Measurements from ENCODE around the gene VPS39. TPM values are rescaled to one million over a fixed set of nuclear protein-coding genes. Genes with fewer than 3 reads are reported as not detected.

Gene VPS39
- total RNA-seq, 4 donors from 2014 or later = 59.1 to 101 (median 73.1) TPM

DNA sequence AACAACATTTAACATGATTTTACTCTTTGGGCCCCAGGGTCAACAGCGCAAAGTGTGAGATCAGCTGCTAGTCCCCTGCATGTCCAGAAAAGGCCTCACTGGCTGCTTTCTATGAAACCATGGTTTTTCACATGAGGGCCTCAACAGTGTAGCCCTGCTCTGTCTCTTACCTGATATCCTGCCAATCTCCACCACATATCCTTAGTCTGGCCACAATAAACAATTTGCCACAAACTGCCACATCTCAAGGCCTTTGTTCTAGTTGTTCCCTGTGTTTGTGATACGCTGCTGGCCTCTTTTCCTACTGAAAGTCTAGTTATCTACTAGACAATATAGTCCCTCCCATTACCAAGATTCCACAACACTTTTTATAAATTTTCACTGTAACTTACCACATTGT lies 17.7 kb downstream of the VPS39 start:
- no peak for DNase-seq
- H3K4me1 ChIP-seq = no peaks in the 10 kb centered on the region
- no peaks in the 10 kb centered on the region for H3K9me3 ChIP-seq
- H3K4me3 ChIP-seq = no peak overlapping the region
- intact Hi-C loops (cut with DNase I; ENCODE audit: low total_unique reads) = no loop called here
- TF ChIP-seq, protein P1, sequence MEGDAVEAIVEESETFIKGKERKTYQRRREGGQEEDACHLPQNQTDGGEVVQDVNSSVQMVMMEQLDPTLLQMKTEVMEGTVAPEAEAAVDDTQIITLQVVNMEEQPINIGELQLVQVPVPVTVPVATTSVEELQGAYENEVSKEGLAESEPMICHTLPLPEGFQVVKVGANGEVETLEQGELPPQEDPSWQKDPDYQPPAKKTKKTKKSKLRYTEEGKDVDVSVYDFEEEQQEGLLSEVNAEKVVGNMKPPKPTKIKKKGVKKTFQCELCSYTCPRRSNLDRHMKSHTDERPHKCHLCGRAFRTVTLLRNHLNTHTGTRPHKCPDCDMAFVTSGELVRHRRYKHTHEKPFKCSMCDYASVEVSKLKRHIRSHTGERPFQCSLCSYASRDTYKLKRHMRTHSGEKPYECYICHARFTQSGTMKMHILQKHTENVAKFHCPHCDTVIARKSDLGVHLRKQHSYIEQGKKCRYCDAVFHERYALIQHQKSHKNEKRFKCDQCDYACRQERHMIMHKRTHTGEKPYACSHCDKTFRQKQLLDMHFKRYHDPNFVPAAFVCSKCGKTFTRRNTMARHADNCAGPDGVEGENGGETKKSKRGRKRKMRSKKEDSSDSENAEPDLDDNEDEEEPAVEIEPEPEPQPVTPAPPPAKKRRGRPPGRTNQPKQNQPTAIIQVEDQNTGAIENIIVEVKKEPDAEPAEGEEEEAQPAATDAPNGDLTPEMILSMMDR (IDR thresholded peaks at IDR 0.05) = no peak
- no peak for TF ChIP-seq POLR2A (IDR thresholded peaks at IDR 0.05)
- no peak overlapping the region for H3K27ac ChIP-seq
- H3K27me3 ChIP-seq = no peaks in the 10 kb centered on the region
- H3K36me3 ChIP-seq = no peaks in the 10 kb centered on the region

DNA sequence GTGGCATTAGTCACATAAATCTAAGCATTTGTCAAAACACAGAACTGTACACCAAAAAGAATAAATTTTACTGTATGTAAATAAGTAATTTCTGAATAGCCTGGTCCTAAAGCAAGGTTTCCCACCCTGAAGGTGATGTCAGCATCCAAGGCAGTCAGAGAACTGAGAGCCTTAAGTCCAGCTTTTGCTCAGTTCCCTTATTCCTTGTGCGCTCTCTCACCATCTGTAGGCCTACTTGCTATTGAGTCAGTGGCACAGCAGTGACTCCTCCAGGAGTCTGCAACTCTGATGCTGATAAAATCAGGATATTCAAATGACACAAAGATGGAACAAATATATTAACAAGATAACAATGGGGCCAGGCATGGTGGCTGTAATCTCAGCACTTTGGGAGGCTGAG lies 22.3 kb downstream of the VPS39 start:
- Histone ChIP-seq H3K4me3 (no peak overlapping the region), H3K27me3 (no peaks in the 10 kb centered on the region), H3K4me1 (no peaks in the 10 kb centered on the region), H3K9me3 (no peaks in the 10 kb centered on the region), H3K27ac (no peak overlapping the region), H3K36me3 (no peaks in the 10 kb centered on the region)
- DNase-seq = no peak
- intact Hi-C loops (cut with DNase I; ENCODE audit: low total_unique reads) = no loop called here
- TF ChIP-seq, protein P1 (IDR thresholded peaks at IDR 0.05) = no peak
- TF ChIP-seq POLR2A (IDR thresholded peaks at IDR 0.05) = no peak

DNA sequence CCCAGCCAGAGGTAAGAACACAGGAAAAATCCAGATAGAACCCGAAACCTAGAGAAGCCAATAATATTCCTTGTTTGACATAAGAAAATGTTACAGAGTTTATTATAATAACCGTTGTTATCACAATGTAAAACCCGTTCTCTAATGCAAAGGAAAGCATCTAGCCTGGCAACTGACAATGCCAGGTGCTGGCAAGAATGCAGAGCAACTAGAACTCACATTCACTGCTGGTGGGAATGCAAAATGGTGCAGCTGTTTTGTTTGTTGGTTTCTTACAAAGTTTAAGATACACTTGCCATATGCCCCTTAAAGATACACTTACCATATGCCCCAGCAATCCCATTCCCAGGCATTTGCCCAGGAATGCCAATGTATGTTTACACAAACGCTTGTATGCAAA lies 23.4 kb downstream of the VPS39 start:
- Histone ChIP-seq H3K4me1 (no peaks in the 10 kb centered on the region), H3K27me3 (no peaks in the 10 kb centered on the region), H3K36me3 (no peaks in the 10 kb centered on the region), H3K9me3 (no peaks in the 10 kb centered on the region), H3K27ac (no peak overlapping the region), H3K4me3 (no peak overlapping the region)
- TF ChIP-seq, protein P1 (IDR thresholded peaks at IDR 0.05) = no peak
- TF ChIP-seq POLR2A (IDR thresholded peaks at IDR 0.05) = no peak
- intact Hi-C loops (cut with DNase I; ENCODE audit: low total_unique reads) = no loop called here
- no peak for DNase-seq

DNA sequence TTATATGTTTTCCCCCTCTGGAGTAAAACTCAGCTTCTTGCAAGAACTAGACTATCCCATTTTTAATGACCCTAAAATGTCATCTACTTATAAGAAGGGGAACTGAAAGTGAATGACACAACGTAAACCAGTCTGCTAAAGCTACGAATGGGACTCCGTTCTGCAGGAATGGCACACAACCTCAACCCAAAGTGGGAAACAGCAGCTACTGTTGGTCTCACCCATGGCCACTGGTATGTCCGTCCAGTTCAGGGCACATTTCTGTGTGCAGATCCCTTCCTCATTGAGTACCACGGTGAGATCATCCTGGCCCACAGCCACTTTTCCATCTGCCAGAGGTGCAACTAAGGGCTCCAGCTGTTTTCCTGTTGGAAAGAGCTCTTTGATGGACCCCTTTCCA lies 23.8 kb downstream of the VPS39 start:
- no peak for DNase-seq
- no peaks in the 10 kb centered on the region for H3K9me3 ChIP-seq
- no peaks in the 10 kb centered on the region for H3K36me3 ChIP-seq
- H3K27me3 ChIP-seq = no peaks in the 10 kb centered on the region
- H3K4me3 ChIP-seq = no peak overlapping the region
- TF ChIP-seq, protein P1 (IDR thresholded peaks at IDR 0.05) = no peak
- no peak for TF ChIP-seq POLR2A (IDR thresholded peaks at IDR 0.05)
- no peaks in the 10 kb centered on the region for H3K4me1 ChIP-seq
- intact Hi-C loops (cut with DNase I; ENCODE audit: low total_unique reads) = no loop called here
- no peak overlapping the region for H3K27ac ChIP-seq

DNA sequence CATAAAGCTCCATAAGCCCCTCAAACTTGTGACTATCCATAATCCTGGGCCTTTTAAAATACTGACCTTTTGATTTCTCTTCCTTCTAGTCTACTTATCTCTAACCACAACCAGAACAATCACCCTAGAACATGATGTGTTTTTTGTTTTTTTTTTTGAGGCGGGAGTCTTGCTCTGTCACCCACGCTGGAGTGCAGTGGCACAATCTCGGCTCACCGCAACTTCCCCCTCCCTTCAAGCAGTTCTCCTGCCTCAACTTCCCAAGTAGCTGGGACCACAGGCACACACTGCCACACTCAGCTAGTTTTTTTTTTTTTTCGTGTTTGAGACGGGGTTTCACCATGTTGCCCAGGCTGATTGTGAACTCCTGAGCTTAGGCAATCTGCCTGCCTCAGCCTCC lies 25.1 kb downstream of the VPS39 start:
- no peak for DNase-seq
- Histone ChIP-seq H3K27ac (no peak overlapping the region), H3K27me3 (no peaks in the 10 kb centered on the region), H3K36me3 (no peaks in the 10 kb centered on the region), H3K4me1 (no peaks in the 10 kb centered on the region), H3K9me3 (no peaks in the 10 kb centered on the region), H3K4me3 (no peak overlapping the region)
- TF ChIP-seq, protein P1 (IDR thresholded peaks at IDR 0.05) = no peak
- no peak for TF ChIP-seq POLR2A (IDR thresholded peaks at IDR 0.05)
- intact Hi-C loops (cut with DNase I; ENCODE audit: low total_unique reads) = no loop called here

All from uterus (tissue), 4 donors.